Left forelimb (tissue), 1 donor: ENCODE data around the gene CETP.

Experiments used
- DNase-seq: peaks from one replicate; pipeline ENCODE4 v3.0.0-alpha.2; 2018; ENCODE audit warnings: low spot score

The CETP gene

GRCh38 chr16:57022445-57022844 is 60.7 kb downstream of the CETP start:
- no peak for DNase-seq

GRCh38 chr16:57023541-57024249 is 61.9 kb downstream of the CETP start:
- no peak for DNase-seq

- no peak for DNase-seq
Observed at GRCh38 chr16:57024894-57025680, 63.3 kb downstream of the CETP start.

GRCh38 chr16:57025941-57026777 is 64.4 kb downstream of the CETP start:
- no peak for DNase-seq

- DNase-seq, result no peak
Observed at GRCh38 chr16:57026778-57027062, 65.0 kb downstream of the CETP start.

GRCh38 chr16:57027067-57027466 is 65.3 kb downstream of the CETP start:
- DNase-seq, result no peak

GRCh38 chr16:57028086-57028485 is 66.3 kb downstream of the CETP start:
- DNase-seq, result no peak

- DNase-seq, result no peak
Observed at GRCh38 chr16:57029161-57030160, 67.7 kb downstream of the CETP start.

GRCh38 chr16:57030346-57030902 is 68.7 kb downstream of the CETP start:
- no peak for DNase-seq

- DNase-seq, result no peak
Observed at GRCh38 chr16:57031156-57031555, 69.4 kb downstream of the CETP start.

GRCh38 chr16:57032346-57032745 is 70.6 kb downstream of the CETP start:
- DNase-seq, result no peak

GRCh38 chr16:57032931-57033330 is 71.2 kb downstream of the CETP start:
- DNase-seq, result no peak
